ENCODE results near the gene C15orf39. TPM values are rescaled to one million over a fixed set of nuclear protein-coding genes. Genes with fewer than 3 reads are reported as not detected.

C15orf39 gene
- total RNA-seq, 4 donors from 2014 or later, result 10.6 to 18.3 (median 16.7) TPM

- peaks cover 34 to 37% of the 10 kb centered on the region in 2 donors for H3K4me1 ChIP-seq
- H3K9me3 ChIP-seq, result no peaks in the 10 kb centered on the region
- no peak for TF ChIP-seq CTCF (IDR thresholded peaks at IDR 0.05)
- no peak for TF ChIP-seq POLR2A (IDR thresholded peaks at IDR 0.05)
- no peak overlapping the region for H3K4me3 ChIP-seq (replicated peaks in 1 of 3)
- peak in 1 of 2 donors; percentile 13 for DNase-seq
- no peak overlapping the region for H3K27ac ChIP-seq
- H3K27me3 ChIP-seq, result no peaks in the 10 kb centered on the region
- WGBS, 2 donors, result 81 to 84% methylated on average over 12 of the region's 12 CpGs
- intact Hi-C loops (cut with DNase I), result no loop called here
- H3K36me3 ChIP-seq, result no peaks in the 10 kb centered on the region
These were observed 19.2 kb upstream of the C15orf39 start for GRCh38 chr15:75182187-75183131.

- Histone ChIP-seq H3K27ac (peak overlapping the region in 1 of 3 donors; percentile 33), H3K4me1 (peaks cover 5 to 7% of the 10 kb centered on the region in 2 donors), H3K4me3 (replicated peaks in 1 of 3) (no peak overlapping the region), H3K9me3 (no peaks in the 10 kb centered on the region), H3K27me3 (no peaks in the 10 kb centered on the region), H3K36me3 (no peaks in the 10 kb centered on the region)
- no peak for TF ChIP-seq POLR2A (IDR thresholded peaks at IDR 0.05)
- TF ChIP-seq CTCF (IDR thresholded peaks at IDR 0.05), result no peak
- 70 to 75% methylated on average over 4 to 5 of the region's 5 CpGs for WGBS, 2 donors
- DNase-seq, result peak in 1 of 2 donors; percentile 18
- intact Hi-C loops (cut with DNase I), result no loop called here
These were observed 16.2 kb upstream of the C15orf39 start for GRCh38 chr15:75185271-75186029.

- Histone ChIP-seq H3K36me3 (no peaks in the 10 kb centered on the region), H3K27me3 (no peaks in the 10 kb centered on the region), H3K4me3 (replicated peaks in 1 of 3) (no peak overlapping the region), H3K4me1 (peaks cover 0 to 5% of the 10 kb centered on the region in 2 donors), H3K9me3 (no peaks in the 10 kb centered on the region), H3K27ac (no peak overlapping the region)
- TF ChIP-seq POLR2A (IDR thresholded peaks at IDR 0.05) (no peak), CTCF (IDR thresholded peaks at IDR 0.05) (no peak)
- DNase-seq, result no peak
- intact Hi-C loops (cut with DNase I), result no loop called here
- WGBS, 2 donors, result 92 to 97% methylated on average over 4 of the region's 4 CpGs
These were observed 15.6 kb upstream of the C15orf39 start for GRCh38 chr15:75186044-75186443.

- Histone ChIP-seq H3K36me3 (no peaks in the 10 kb centered on the region), H3K4me1 (peaks cover 0 to 5% of the 10 kb centered on the region in 2 donors), H3K4me3 (replicated peaks in 1 of 3) (no peak overlapping the region), H3K27me3 (no peaks in the 10 kb centered on the region), H3K9me3 (no peaks in the 10 kb centered on the region), H3K27ac (no peak overlapping the region)
- TF ChIP-seq CTCF (IDR thresholded peaks at IDR 0.05), result no peak
- no peak for TF ChIP-seq POLR2A (IDR thresholded peaks at IDR 0.05)
- 86 to 100% methylated on average over 4 of the region's 6 CpGs for WGBS, 2 donors
- intact Hi-C loops (cut with DNase I), result no loop called here
- DNase-seq, result no peak
These were observed 13.2 kb upstream of the C15orf39 start for GRCh38 chr15:75188499-75188898.
